ENCODE results near the gene OR5AU1. TPM values are rescaled to one million over a fixed set of nuclear protein-coding genes. Genes with fewer than 3 reads are reported as not detected.
"Not testable (repeated sequence)": the region's sequence is repeated elsewhere in the genome, so short reads cannot be mapped to it uniquely, and the experiment has no call there.

OR5AU1 gene
- total RNA-seq, 1 donor from 2014 or later = not detected

GRCh38 chr14:21162081-21162480, 6.2 kb upstream of the OR5AU1 start:
- TF ChIP-seq CTCF (IDR thresholded peaks at IDR 0.05) (no peak), POLR2AphosphoS5 (IDR thresholded peaks at IDR 0.05; ENCODE audit: insufficient read depth in 1 of 2, low read depth in 1 of 2) (no peak), POLR2A (IDR thresholded peaks at IDR 0.05) (no peak)
- no peaks in the 10 kb centered on the region for H3K27me3 ChIP-seq
- no peaks in the 10 kb centered on the region for H3K4me1 ChIP-seq
- no peak overlapping the region for H3K27ac ChIP-seq
- H3K9me3 ChIP-seq = no peaks in the 10 kb centered on the region
- intact Hi-C loops (cut with DNase I) = no loop called here
- H3K4me3 ChIP-seq = no peak overlapping the region
- H3K36me3 ChIP-seq = no peaks in the 10 kb centered on the region
- no peak for DNase-seq (ENCODE audit: extremely low spot score in 2 of 2)

DNA sequence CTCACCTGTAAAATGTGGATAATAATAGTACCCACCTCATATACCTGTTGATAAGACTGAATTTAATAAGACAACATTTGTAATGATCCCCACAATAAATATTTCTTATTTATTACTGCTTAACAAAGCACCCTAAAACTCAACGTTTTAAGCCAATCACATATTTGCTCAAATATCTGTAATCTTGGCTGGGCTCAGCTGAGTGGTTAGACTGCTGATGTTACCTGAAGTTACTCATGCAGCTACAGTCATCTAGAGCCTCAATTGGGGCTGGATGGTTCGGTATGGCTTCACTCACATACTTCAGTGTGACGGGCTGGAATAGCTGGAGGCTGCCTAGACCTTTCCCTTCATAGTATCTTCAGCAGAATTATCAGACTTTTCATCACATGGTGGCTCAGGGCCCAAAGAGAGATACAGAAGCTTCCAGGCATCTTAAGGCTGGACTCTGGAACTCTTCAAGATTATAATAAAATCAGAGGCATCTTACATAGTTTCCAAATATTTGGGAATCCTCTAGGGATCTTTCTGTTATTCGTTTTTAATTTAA, 4.3 kb upstream of the OR5AU1 start:
- no peak overlapping the region for H3K4me3 ChIP-seq
- intact Hi-C loops (cut with DNase I) = no loop called here
- TF ChIP-seq POLR2AphosphoS5 (IDR thresholded peaks at IDR 0.05; ENCODE audit: insufficient read depth in 1 of 2, low read depth in 1 of 2) (no peak), CTCF (IDR thresholded peaks at IDR 0.05) (no peak), POLR2A (IDR thresholded peaks at IDR 0.05) (no peak)
- H3K27me3 ChIP-seq = no peaks in the 10 kb centered on the region
- no peak overlapping the region for H3K27ac ChIP-seq
- no peaks in the 10 kb centered on the region for H3K4me1 ChIP-seq
- H3K36me3 ChIP-seq = no peaks in the 10 kb centered on the region
- DNase-seq (ENCODE audit: extremely low spot score in 2 of 2) = no peak
- H3K9me3 ChIP-seq = no peaks in the 10 kb centered on the region

GRCh38 chr14:21158175-21158574, 2.3 kb upstream of the OR5AU1 start:
- intact Hi-C loops (cut with DNase I) = not testable (repeated sequence)

GRCh38 chr14:21149641-21150367, 6.1 kb downstream of the OR5AU1 start:
- Histone ChIP-seq H3K27me3 (no peaks in the 10 kb centered on the region), H3K27ac (no peak overlapping the region), H3K36me3 (no peaks in the 10 kb centered on the region), H3K4me1 (no peaks in the 10 kb centered on the region), H3K9me3 (no peaks in the 10 kb centered on the region), H3K4me3 (no peak overlapping the region)
- intact Hi-C loops (cut with DNase I) = no loop called here
- DNase-seq (ENCODE audit: extremely low spot score in 2 of 2) = no peak
- TF ChIP-seq CTCF (IDR thresholded peaks at IDR 0.05) (no peak), POLR2AphosphoS5 (IDR thresholded peaks at IDR 0.05; ENCODE audit: insufficient read depth in 1 of 2, low read depth in 1 of 2) (no peak), POLR2A (IDR thresholded peaks at IDR 0.05) (no peak)

More at GRCh38 chr14:21158175-21158574, 2.3 kb upstream of the OR5AU1 start:
- H3K4me3 ChIP-seq; H3K27ac ChIP-seq; H3K4me1 ChIP-seq; DNase-seq (ENCODE audit: extremely low spot score in 2 of 2); H3K9me3 ChIP-seq; H3K27me3 ChIP-seq; H3K36me3 ChIP-seq: not testable (repeated sequence)

DNA sequence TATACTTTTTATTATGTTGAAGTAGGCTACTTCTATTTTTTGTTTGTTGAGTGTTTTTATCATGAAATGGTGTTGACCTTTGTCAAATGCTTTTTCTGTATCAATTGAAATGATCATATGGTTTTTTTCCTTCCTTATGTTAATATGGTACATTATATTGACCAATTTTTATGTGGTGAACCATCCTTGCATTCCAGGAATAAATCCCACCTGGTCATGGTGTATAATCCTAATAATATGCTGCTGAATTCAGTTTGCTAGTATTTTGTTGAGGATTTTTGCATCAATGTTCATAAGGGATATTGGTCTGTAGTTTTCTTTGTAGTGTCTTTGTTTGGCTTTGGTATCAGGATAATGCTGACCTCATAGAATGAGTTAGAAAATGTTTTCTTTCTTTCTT, 10.4 kb downstream of the OR5AU1 start:
- H3K9me3 ChIP-seq = no peaks in the 10 kb centered on the region
- no peak for DNase-seq (ENCODE audit: extremely low spot score in 2 of 2)
- TF ChIP-seq CTCF (IDR thresholded peaks at IDR 0.05) = no peak
- no peak for TF ChIP-seq POLR2A (IDR thresholded peaks at IDR 0.05)
- TF ChIP-seq POLR2AphosphoS5 (IDR thresholded peaks at IDR 0.05; ENCODE audit: insufficient read depth in 1 of 2, low read depth in 1 of 2) = no peak
- no peak overlapping the region for H3K4me3 ChIP-seq
- no peaks in the 10 kb centered on the region for H3K27me3 ChIP-seq
- intact Hi-C loops (cut with DNase I) = no loop called here
- no peak overlapping the region for H3K27ac ChIP-seq
- H3K4me1 ChIP-seq = no peaks in the 10 kb centered on the region
- H3K36me3 ChIP-seq = no peaks in the 10 kb centered on the region

Data from vagina (tissue), 2 donors.